Heart right ventricle (tissue), 16 donors: ENCODE measurements around the gene ZNF280D. TPM values are rescaled to one million over a fixed set of nuclear protein-coding genes. Genes with fewer than 3 reads are reported as not detected.
A peak's percentile ranks its signal among the peaks of the same experiment; 100 is the strongest.

ENCODE experiments used
- ATAC-seq, 8 donors: fragments of 200-7000 bp; cut with Tn5 transposase; one replicate each; pipeline ENCODE4 v1.9.1; 2020; ENCODE audit warnings: mild to moderate bottlenecking in 8 of 8, moderate library complexity in 8 of 8, moderate number of reproducible peaks in 1 of 8
- DNase-seq, 2 donors: peaks; one replicate each; pipeline ENCODE4 v3.0.0-alpha.2; 2020
- H3K27ac ChIP-seq, 10 donors: fragments of 200-600 bp; sonication (generic) in 2 of 10; one replicate each; pipeline versions ENCODE4 v1.5.0 to v1.8.0; 2020 to 2022; ENCODE audit warnings: mild to moderate bottlenecking in 3 of 10
- H3K27me3 ChIP-seq, 7 donors: fragments of 200-600 bp; one replicate each; pipeline ENCODE4 v1.8.0; 2021 to 2022; ENCODE audit warnings: mild to moderate bottlenecking in 2 of 7
- H3K36me3 ChIP-seq, 9 donors: fragments of 200-600 bp; sonication (generic) in 1 of 9; one replicate each; pipeline versions ENCODE4 v1.5.0 to v1.8.0; 2020 to 2022; ENCODE audit warnings: mild to moderate bottlenecking in 2 of 9
- H3K4me1 ChIP-seq, 9 donors: fragments of 200-600 bp; sonication (generic) in 1 of 9; one replicate each; pipeline versions ENCODE4 v1.5.0 to v1.8.0; 2020 to 2022; ENCODE audit warnings: mild to moderate bottlenecking in 4 of 9
- H3K4me3 ChIP-seq, 10 donors: fragments of 200-600 bp; sonication (generic) in 2 of 10; one replicate each; pipeline versions ENCODE4 v1.5.0 to v1.8.0; 2020 to 2022; ENCODE audit warnings: mild to moderate bottlenecking in 7 of 10, moderate library complexity in 2 of 10
- H3K9me3 ChIP-seq, 11 donors: fragments of 200-600 bp in 10 of 11; sonication (generic) in 2 of 11; one replicate each; pipeline versions ENCODE4 v1.5.0 to v1.8.0; 2013 to 2022; ENCODE audit warnings: mild to moderate bottlenecking in 2 of 11, control low read depth in 1 of 11, moderate library complexity in 1 of 11
- CTCF ChIP-seq, 9 donors: fragments of 200-600 bp; sonication (generic) in 2 of 9; IDR thresholded peaks; one replicate each; pipeline versions ENCODE4 v1.5.0 to v1.8.0; 2021 to 2022; ENCODE audit warnings: antibody characterized with exemption in 9 of 9, mild to moderate bottlenecking in 5 of 9, moderate library complexity in 1 of 9
- WGBS, 2 donors: extraction: QIAGEN DNeasy Blood & Tissue Kit; methylation state at CpG; one replicate each; pipeline ENCODE4 v1.1.7; 2013; ENCODE audit warnings: inconsistent platforms in 1 of 2; 5-methylcytosine and 5-hydroxymethylcytosine counted together
- intact Hi-C, 10 donors: fragments of 100-400 bp; cut with DNase I; formaldehyde crosslinking; loops; one replicate each; pipeline versions ENCODE4 v1.11.1 to v1.14.2; 2022
- polyA plus RNA-seq, 2 donors: library from polyadenylated mRNA; stranded (reverse); fragments of 200-250 nt; gene quantifications; one replicate each; pipeline ENCODE4 v1.2.3, GENCODE V29; 2013
- total RNA-seq, 10 donors: library from RNA; stranded (reverse); fragmentation: NEBNext Ultra II Directional in 3 of 10; extraction: Animal tissue kit (Norgen Biotek cat#: 25700) in 3 of 10; gene quantifications; one replicate each; pipeline versions ENCODE4 v1.2.1 to v1.2.4, GENCODE V29; 2021 to 2023
- donor health status: Arrhythmogenic right ventricular cardiomyopathy.
- donor health status: ischemic (EF 13 %, LVEDD 7.1; RV severe dilation, severe dysfunction).
- donor health status: healthy with polysubstance abuse.
- donor health status: DM: no; HTN: yes; CAD: no.
- donor health status: DM: no; HTN: no; CAD: no.
- donor health status: ischemic (EF 25% LVEDD 6.9; RV normal size, moderate dysfunction).
- donor health status: ischemic (EF 25% LVEDD 5.7; RV mildly dilated, moderate dysfunction).
- donor health status: healthy.
- donor health status: DM: yes; HTN: yes; CAD: no.
- donor health status: Ischemic cardiomyopathy.
- donor health status: ischemic (EF 35%, LVEDD 5.7; RV mildly dilated, moderate dysfunction).
- donor health status: nonischemic (EF 11% LVEDD 7.7; RV severe dilation, severe dysfunction).
- donor health status: DM: yes; HTN: yes; CAD: no.
- donor health status: PGD.
- donor health status: ischemic (EF 29% LVEDD 5.4; RV normal size, mild dysfunction).
- donor health status: nonischemic (EF 23%, LVEDD 6.1; RV moderate dilation, normal function).

Gene ZNF280D
- total and polyA plus RNA-seq, 12 donors: 6.9 to 42.4 (median 24.9) TPM

DNA sequence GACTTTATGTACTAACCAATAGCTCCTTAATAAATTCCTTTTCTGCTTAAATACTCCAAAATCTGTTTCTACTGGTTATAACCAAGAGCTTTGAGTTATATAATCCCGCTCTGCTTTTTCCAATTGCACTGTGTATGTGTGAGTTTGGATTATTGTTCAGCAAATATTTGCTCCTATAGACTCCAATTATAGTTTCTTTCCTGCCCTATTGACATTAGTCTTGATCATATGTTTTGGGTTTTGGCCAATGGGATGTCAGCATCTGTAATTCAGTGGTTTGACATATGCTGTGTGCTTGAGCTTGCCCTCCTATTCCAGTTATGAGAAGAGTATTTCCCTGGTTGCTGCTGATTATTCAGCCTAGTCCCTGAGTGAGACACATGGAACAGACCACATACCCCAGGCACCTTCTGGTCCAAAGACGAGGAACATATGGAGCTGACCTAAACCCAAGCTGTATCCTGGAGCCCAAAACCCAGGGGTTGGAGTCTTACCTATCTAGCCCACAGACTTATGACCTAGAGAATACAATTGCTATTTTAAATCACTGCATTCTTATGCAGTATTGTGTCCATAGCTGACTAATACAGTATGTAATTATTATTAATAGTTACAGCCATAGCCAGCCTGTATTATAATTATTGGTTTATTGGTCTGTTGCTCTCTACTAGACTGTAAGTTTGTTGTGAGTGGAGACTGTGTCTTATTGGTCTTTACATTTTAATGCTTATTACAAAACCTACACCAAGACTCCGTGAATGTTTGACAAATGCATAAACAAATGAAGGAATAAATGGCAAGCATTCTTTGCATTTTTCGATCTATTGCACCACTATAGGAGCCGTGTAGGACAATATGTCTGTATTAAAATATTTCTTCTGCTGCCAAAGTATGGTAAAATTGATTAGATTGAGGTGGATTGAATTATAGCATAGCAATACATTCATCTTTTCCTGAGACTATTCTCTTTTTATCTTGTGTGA is 11.7 kb upstream of the ZNF280D start:
- Histone ChIP-seq H3K4me3 (no peak overlapping the region), H3K27ac (no peak overlapping the region), H3K9me3 (peaks cover 0 to 4% (median 0%) of the 10 kb centered on the region in 11 donors), H3K27me3 (no peaks in the 10 kb centered on the region), H3K4me1 (no peaks in the 10 kb centered on the region), H3K36me3 (no peaks in the 10 kb centered on the region)
- DNase-seq: no peak
- no peak for ATAC-seq
- TF ChIP-seq CTCF (IDR thresholded peaks at IDR 0.05): no peak
- WGBS, 2 donors: 89 to 90% methylated on average over 5 of the region's 5 CpGs
- intact Hi-C loops: no loop called here

GRCh38 chr15:56741541-56741940 is 8.2 kb upstream of the ZNF280D start:
- no peak for TF ChIP-seq CTCF (IDR thresholded peaks at IDR 0.05)
- intact Hi-C loops: no loop called here
- DNase-seq (no peak), ATAC-seq (no peak)
- Histone ChIP-seq H3K27ac (no peak overlapping the region), H3K9me3 (peaks cover 0 to 4% (median 0%) of the 10 kb centered on the region in 11 donors), H3K36me3 (no peaks in the 10 kb centered on the region), H3K27me3 (no peaks in the 10 kb centered on the region), H3K4me1 (peaks cover 0 to 11% (median 0%) of the 10 kb centered on the region in 9 donors), H3K4me3 (no peak overlapping the region)
- WGBS, 2 donors: 77 to 83% methylated on average over 2 of the region's 2 CpGs

DNA sequence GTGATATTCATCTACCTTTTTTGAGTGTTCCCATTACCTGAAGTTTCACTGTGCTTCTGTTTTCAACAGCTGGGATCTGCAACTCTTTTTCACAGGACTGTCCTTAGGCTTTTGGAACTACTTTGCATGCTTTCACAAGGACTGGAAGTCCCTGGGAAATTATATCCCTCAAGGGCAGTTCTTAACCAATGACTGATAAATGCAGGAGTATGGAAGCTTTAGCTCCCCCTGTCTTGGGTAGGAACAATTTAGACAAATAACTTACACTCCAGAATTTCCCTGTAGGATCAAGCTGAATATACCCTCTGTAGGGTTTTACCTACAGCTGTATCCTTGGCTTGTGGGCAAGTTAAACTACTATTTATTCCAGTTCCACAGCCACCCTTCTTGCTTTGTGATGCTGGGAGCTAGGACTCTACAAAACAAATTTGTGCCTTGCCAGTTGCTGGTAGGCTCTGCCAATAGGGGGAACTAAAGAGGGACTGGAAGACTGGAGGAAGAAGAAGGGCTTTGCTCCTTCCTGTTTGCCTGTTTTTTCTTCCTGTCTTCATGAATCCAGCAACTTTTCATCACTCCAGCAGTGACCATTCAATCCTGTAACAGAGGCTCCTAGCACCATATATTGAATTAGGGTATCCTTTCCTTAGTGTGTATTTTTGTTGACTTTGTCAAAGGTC is 6.8 kb upstream of the ZNF280D start:
- ATAC-seq (no peak), DNase-seq (no peak)
- Histone ChIP-seq H3K4me1 (peaks cover 0 to 11% (median 0%) of the 10 kb centered on the region in 9 donors), H3K36me3 (no peaks in the 10 kb centered on the region), H3K27me3 (no peaks in the 10 kb centered on the region), H3K4me3 (no peak overlapping the region), H3K27ac (no peak overlapping the region), H3K9me3 (peaks cover 0 to 4% (median 0%) of the 10 kb centered on the region in 11 donors)
- TF ChIP-seq CTCF (IDR thresholded peaks at IDR 0.05): peak in 1 of 9 donors; percentile 12
- intact Hi-C loops: loop anchor here in 1 of 10 donors (10.0 kb wide), 1 partner anchor 75 kb away; no protein-coding TSS in a partner anchor

DNA sequence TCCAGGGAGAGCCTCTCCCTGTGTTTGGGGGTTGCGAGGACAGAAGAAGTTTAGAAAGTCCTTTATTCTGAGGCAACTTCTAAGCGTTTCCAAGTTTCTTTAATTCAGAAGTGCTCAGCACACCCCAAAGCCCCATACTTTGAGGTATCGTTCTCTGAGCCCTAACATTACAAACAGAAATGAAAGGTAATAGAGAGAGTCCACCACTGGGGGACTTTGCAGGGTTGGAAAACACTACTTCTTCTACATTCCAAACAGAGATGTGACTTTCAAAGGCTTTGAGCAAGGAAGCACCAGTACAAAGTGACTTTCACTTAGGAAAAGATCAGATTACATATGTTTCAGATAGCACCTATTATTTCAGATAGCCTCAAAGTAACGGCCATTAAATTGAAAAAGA is 6.2 kb upstream of the ZNF280D start:
- Histone ChIP-seq H3K27me3 (no peaks in the 10 kb centered on the region), H3K27ac (no peak overlapping the region), H3K9me3 (peaks cover 0 to 5% (median 0%) of the 10 kb centered on the region in 11 donors), H3K36me3 (no peaks in the 10 kb centered on the region), H3K4me3 (no peak overlapping the region), H3K4me1 (peaks cover 0 to 11% (median 0%) of the 10 kb centered on the region in 9 donors)
- TF ChIP-seq CTCF (IDR thresholded peaks at IDR 0.05): no peak
- DNase-seq (no peak), ATAC-seq (no peak)
- intact Hi-C loops: loop anchor here in 1 of 10 donors (10.0 kb wide), 1 partner anchor 75 kb away; no protein-coding TSS in a partner anchor
- whole genome bisulfite sequencing, 2 donors: 93 to 95% methylated on average over 4 of the region's 4 CpGs
